ENCODE results near the gene IL17C.

- TF ChIP-seq, protein P1, sequence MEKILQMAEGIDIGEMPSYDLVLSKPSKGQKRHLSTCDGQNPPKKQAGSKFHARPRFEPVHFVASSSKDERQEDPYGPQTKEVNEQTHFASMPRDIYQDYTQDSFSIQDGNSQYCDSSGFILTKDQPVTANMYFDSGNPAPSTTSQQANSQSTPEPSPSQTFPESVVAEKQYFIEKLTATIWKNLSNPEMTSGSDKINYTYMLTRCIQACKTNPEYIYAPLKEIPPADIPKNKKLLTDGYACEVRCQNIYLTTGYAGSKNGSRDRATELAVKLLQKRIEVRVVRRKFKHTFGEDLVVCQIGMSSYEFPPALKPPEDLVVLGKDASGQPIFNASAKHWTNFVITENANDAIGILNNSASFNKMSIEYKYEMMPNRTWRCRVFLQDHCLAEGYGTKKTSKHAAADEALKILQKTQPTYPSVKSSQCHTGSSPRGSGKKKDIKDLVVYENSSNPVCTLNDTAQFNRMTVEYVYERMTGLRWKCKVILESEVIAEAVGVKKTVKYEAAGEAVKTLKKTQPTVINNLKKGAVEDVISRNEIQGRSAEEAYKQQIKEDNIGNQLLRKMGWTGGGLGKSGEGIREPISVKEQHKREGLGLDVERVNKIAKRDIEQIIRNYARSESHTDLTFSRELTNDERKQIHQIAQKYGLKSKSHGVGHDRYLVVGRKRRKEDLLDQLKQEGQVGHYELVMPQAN (conservative IDR thresholded peaks at IDR 0.05) = no peak
- TF ChIP-seq EZH2 (IDR thresholded peaks at IDR 0.05; ENCODE audit: borderline replicate concordance, control insufficient read depth, low read depth, low read length) (no peak), RCOR1 (conservative IDR thresholded peaks at IDR 0.05; ENCODE audit: low read depth, low read length) (0 out of 2 replicates have a peak, but pooled peaks have one; percentile 80), ESRRA (IDR thresholded peaks at IDR 0.05; ENCODE audit: low read length) (no peak), MAX (IDR thresholded peaks at IDR 0.05; ENCODE audit: low read depth, low read length) (no peak; the same call in 1 of the 2 replicates), POLR2A (IDR thresholded peaks at IDR 0.05; ENCODE audit: low read depth, low read length) (0 out of 2 replicates have a peak, but pooled peaks have one; percentile 22), LARP7 (IDR thresholded peaks at IDR 0.05) (no peak), HDAC2 (IDR thresholded peaks at IDR 0.05) (no peak), ZSCAN29 (IDR thresholded peaks at IDR 0.05) (no peak), FOS (IDR thresholded peaks at IDR 0.05; ENCODE audit: borderline replicate concordance, extremely low read depth, insufficient read length) (no peak)
- TF ChIP-seq, protein P2, sequence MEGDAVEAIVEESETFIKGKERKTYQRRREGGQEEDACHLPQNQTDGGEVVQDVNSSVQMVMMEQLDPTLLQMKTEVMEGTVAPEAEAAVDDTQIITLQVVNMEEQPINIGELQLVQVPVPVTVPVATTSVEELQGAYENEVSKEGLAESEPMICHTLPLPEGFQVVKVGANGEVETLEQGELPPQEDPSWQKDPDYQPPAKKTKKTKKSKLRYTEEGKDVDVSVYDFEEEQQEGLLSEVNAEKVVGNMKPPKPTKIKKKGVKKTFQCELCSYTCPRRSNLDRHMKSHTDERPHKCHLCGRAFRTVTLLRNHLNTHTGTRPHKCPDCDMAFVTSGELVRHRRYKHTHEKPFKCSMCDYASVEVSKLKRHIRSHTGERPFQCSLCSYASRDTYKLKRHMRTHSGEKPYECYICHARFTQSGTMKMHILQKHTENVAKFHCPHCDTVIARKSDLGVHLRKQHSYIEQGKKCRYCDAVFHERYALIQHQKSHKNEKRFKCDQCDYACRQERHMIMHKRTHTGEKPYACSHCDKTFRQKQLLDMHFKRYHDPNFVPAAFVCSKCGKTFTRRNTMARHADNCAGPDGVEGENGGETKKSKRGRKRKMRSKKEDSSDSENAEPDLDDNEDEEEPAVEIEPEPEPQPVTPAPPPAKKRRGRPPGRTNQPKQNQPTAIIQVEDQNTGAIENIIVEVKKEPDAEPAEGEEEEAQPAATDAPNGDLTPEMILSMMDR (IDR thresholded peaks at IDR 0.05 in 2 of 3, conservative IDR thresholded peaks at IDR 0.05 in 1 of 3; ENCODE audit: control insufficient read depth in 2 of 3, extremely low read depth in 1 of 3, insufficient read depth in 1 of 3, low read depth in 3 of 3, low read length in 3 of 3) = no peak
- TF ChIP-seq, protein P3, sequence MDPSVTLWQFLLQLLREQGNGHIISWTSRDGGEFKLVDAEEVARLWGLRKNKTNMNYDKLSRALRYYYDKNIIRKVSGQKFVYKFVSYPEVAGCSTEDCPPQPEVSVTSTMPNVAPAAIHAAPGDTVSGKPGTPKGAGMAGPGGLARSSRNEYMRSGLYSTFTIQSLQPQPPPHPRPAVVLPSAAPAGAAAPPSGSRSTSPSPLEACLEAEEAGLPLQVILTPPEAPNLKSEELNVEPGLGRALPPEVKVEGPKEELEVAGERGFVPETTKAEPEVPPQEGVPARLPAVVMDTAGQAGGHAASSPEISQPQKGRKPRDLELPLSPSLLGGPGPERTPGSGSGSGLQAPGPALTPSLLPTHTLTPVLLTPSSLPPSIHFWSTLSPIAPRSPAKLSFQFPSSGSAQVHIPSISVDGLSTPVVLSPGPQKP (IDR thresholded peaks at IDR 0.05; ENCODE audit: low read depth, low read length) = no peak
- TF ChIP-seq, protein P4, sequence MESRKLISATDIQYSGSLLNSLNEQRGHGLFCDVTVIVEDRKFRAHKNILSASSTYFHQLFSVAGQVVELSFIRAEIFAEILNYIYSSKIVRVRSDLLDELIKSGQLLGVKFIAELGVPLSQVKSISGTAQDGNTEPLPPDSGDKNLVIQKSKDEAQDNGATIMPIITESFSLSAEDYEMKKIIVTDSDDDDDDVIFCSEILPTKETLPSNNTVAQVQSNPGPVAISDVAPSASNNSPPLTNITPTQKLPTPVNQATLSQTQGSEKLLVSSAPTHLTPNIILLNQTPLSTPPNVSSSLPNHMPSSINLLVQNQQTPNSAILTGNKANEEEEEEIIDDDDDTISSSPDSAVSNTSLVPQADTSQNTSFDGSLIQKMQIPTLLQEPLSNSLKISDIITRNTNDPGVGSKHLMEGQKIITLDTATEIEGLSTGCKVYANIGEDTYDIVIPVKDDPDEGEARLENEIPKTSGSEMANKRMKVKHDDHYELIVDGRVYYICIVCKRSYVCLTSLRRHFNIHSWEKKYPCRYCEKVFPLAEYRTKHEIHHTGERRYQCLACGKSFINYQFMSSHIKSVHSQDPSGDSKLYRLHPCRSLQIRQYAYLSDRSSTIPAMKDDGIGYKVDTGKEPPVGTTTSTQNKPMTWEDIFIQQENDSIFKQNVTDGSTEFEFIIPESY (IDR thresholded peaks at IDR 0.05) = no peak
- TF ChIP-seq, protein P5, sequence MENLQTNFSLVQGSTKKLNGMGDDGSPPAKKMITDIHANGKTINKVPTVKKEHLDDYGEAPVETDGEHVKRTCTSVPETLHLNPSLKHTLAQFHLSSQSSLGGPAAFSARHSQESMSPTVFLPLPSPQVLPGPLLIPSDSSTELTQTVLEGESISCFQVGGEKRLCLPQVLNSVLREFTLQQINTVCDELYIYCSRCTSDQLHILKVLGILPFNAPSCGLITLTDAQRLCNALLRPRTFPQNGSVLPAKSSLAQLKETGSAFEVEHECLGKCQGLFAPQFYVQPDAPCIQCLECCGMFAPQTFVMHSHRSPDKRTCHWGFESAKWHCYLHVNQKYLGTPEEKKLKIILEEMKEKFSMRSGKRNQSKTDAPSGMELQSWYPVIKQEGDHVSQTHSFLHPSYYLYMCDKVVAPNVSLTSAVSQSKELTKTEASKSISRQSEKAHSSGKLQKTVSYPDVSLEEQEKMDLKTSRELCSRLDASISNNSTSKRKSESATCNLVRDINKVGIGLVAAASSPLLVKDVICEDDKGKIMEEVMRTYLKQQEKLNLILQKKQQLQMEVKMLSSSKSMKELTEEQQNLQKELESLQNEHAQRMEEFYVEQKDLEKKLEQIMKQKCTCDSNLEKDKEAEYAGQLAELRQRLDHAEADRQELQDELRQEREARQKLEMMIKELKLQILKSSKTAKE (IDR thresholded peaks at IDR 0.05; ENCODE audit: low read depth, poor library complexity, severe bottlenecking) = peak; percentile 57
These were observed 46.8 kb upstream of the IL17C start for GRCh38 chr16:88591577-88592021.
